Heart right ventricle (tissue), 16 donors: ENCODE results near the gene RBM4B. TPM values are rescaled to one million over a fixed set of nuclear protein-coding genes. Genes with fewer than 3 reads are reported as not detected.
"Not testable (repeated sequence)": the region's sequence is repeated elsewhere in the genome, so short reads cannot be mapped to it uniquely, and the experiment has no call there.

ENCODE experiments used
- ATAC-seq, 8 donors: fragments of 200-7000 bp; cut with Tn5 transposase; one replicate each; pipeline ENCODE4 v1.9.1; 2020; ENCODE audit warnings: mild to moderate bottlenecking in 8 of 8, moderate library complexity in 8 of 8, moderate number of reproducible peaks in 1 of 8
- DNase-seq, 2 donors: peaks; one replicate each; pipeline ENCODE4 v3.0.0-alpha.2; 2020
- H3K27ac ChIP-seq, 10 donors: fragments of 200-600 bp; sonication (generic) in 2 of 10; one replicate each; pipeline versions ENCODE4 v1.5.0 to v1.8.0; 2020 to 2022; ENCODE audit warnings: mild to moderate bottlenecking in 3 of 10
- H3K27me3 ChIP-seq, 7 donors: fragments of 200-600 bp; one replicate each; pipeline ENCODE4 v1.8.0; 2021 to 2022; ENCODE audit warnings: mild to moderate bottlenecking in 2 of 7
- H3K36me3 ChIP-seq, 9 donors: fragments of 200-600 bp; sonication (generic) in 1 of 9; one replicate each; pipeline versions ENCODE4 v1.5.0 to v1.8.0; 2020 to 2022; ENCODE audit warnings: mild to moderate bottlenecking in 2 of 9
- H3K4me1 ChIP-seq, 9 donors: fragments of 200-600 bp; sonication (generic) in 1 of 9; one replicate each; pipeline versions ENCODE4 v1.5.0 to v1.8.0; 2020 to 2022; ENCODE audit warnings: mild to moderate bottlenecking in 4 of 9
- H3K4me3 ChIP-seq, 10 donors: fragments of 200-600 bp; sonication (generic) in 2 of 10; one replicate each; pipeline versions ENCODE4 v1.5.0 to v1.8.0; 2020 to 2022; ENCODE audit warnings: mild to moderate bottlenecking in 7 of 10, moderate library complexity in 2 of 10
- H3K9me3 ChIP-seq, 11 donors: fragments of 200-600 bp in 10 of 11; sonication (generic) in 2 of 11; one replicate each; pipeline versions ENCODE4 v1.5.0 to v1.8.0; 2013 to 2022; ENCODE audit warnings: mild to moderate bottlenecking in 2 of 11, control low read depth in 1 of 11, moderate library complexity in 1 of 11
- WGBS, 2 donors: extraction: QIAGEN DNeasy Blood & Tissue Kit; methylation state at CpG; one replicate each; pipeline ENCODE4 v1.1.7; 2013; ENCODE audit warnings: inconsistent platforms in 1 of 2; 5-methylcytosine and 5-hydroxymethylcytosine counted together
- intact Hi-C, 10 donors: fragments of 100-400 bp; cut with DNase I; formaldehyde crosslinking; loops; one replicate each; pipeline versions ENCODE4 v1.11.1 to v1.14.2; 2022
- polyA plus RNA-seq, 2 donors: library from polyadenylated mRNA; stranded (reverse); fragments of 200-250 nt; gene quantifications; one replicate each; pipeline ENCODE4 v1.2.3, GENCODE V29; 2013
- total RNA-seq, 10 donors: library from RNA; stranded (reverse); fragmentation: NEBNext Ultra II Directional in 3 of 10; extraction: Animal tissue kit (Norgen Biotek cat#: 25700) in 3 of 10; gene quantifications; one replicate each; pipeline versions ENCODE4 v1.2.1 to v1.2.4, GENCODE V29; 2021 to 2023
- TF ChIP-seq, protein P1 (sequence below), 9 donors: fragments of 200-600 bp; sonication (generic) in 2 of 9; IDR thresholded peaks; one replicate each; pipeline versions ENCODE4 v1.5.0 to v1.8.0; 2021 to 2022; ENCODE audit warnings: antibody characterized with exemption in 9 of 9, mild to moderate bottlenecking in 5 of 9, moderate library complexity in 1 of 9
- donor health status: Arrhythmogenic right ventricular cardiomyopathy.
- donor health status: ischemic (EF 13 %, LVEDD 7.1; RV severe dilation, severe dysfunction).
- donor health status: healthy with polysubstance abuse.
- donor health status: DM: no; HTN: yes; CAD: no.
- donor health status: DM: no; HTN: no; CAD: no.
- donor health status: ischemic (EF 25% LVEDD 6.9; RV normal size, moderate dysfunction).
- donor health status: ischemic (EF 25% LVEDD 5.7; RV mildly dilated, moderate dysfunction).
- donor health status: healthy.
- donor health status: DM: yes; HTN: yes; CAD: no.
- donor health status: Ischemic cardiomyopathy.
- donor health status: ischemic (EF 35%, LVEDD 5.7; RV mildly dilated, moderate dysfunction).
- donor health status: nonischemic (EF 11% LVEDD 7.7; RV severe dilation, severe dysfunction).
- donor health status: DM: yes; HTN: yes; CAD: no.
- donor health status: PGD.
- donor health status: ischemic (EF 29% LVEDD 5.4; RV normal size, mild dysfunction).
- donor health status: nonischemic (EF 23%, LVEDD 6.1; RV moderate dilation, normal function).

The RBM4B gene
- total and polyA plus RNA-seq, 12 donors: 5.7 to 12.6 (median 9.0) TPM

DNA sequence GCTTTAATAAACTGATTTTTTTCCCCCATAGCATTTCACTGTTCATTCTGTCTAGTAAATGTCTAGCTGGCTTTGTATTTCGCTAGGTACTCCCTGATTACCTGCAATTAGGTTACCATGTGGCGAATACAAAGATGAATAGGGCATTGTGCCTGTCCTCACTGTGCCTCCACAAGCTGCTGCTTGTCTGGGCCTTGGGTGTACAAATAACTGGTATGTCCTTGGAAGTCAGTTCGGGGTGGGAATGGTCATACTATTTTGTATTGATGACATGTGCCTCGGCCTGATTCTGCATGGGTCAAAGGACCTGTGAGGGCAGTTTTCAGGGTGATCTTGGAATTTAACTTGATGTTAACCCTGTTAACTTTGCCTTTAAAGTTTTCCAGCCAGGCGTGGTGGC lies 27.8 kb downstream of the RBM4B start:
- TF ChIP-seq, protein P1, sequence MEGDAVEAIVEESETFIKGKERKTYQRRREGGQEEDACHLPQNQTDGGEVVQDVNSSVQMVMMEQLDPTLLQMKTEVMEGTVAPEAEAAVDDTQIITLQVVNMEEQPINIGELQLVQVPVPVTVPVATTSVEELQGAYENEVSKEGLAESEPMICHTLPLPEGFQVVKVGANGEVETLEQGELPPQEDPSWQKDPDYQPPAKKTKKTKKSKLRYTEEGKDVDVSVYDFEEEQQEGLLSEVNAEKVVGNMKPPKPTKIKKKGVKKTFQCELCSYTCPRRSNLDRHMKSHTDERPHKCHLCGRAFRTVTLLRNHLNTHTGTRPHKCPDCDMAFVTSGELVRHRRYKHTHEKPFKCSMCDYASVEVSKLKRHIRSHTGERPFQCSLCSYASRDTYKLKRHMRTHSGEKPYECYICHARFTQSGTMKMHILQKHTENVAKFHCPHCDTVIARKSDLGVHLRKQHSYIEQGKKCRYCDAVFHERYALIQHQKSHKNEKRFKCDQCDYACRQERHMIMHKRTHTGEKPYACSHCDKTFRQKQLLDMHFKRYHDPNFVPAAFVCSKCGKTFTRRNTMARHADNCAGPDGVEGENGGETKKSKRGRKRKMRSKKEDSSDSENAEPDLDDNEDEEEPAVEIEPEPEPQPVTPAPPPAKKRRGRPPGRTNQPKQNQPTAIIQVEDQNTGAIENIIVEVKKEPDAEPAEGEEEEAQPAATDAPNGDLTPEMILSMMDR (IDR thresholded peaks at IDR 0.05): no peak
- 96% methylated on average over 5 of the region's 5 CpGs for WGBS, 2 donors
- intact Hi-C loops: no loop called here
- peaks cover 6 to 32% (median 21%) of the 10 kb centered on the region in 9 donors for H3K4me1 ChIP-seq
- H3K9me3 ChIP-seq: no peaks in the 10 kb centered on the region
- H3K27ac ChIP-seq: no peak overlapping the region
- peaks cover 0 to 100% (median 19%) of the 10 kb centered on the region in 9 donors for H3K36me3 ChIP-seq
- no peaks in the 10 kb centered on the region for H3K27me3 ChIP-seq
- no peak overlapping the region for H3K4me3 ChIP-seq
- ATAC-seq (no peak), DNase-seq (no peak)

- intact Hi-C loops: no loop called here
- TF ChIP-seq, protein P1 (IDR thresholded peaks at IDR 0.05): no peak
- no peaks in the 10 kb centered on the region for H3K9me3 ChIP-seq
- DNase-seq: no peak
- peaks cover 0 to 100% (median 32%) of the 10 kb centered on the region in 9 donors for H3K36me3 ChIP-seq
- H3K27ac ChIP-seq: no peak overlapping the region
- no peak overlapping the region for H3K4me3 ChIP-seq
- WGBS, 2 donors: 70 to 77% methylated on average over 4 of the region's 4 CpGs
- no peak for ATAC-seq
- H3K4me1 ChIP-seq: peaks cover 19 to 63% (median 52%) of the 10 kb centered on the region in 9 donors
- no peaks in the 10 kb centered on the region for H3K27me3 ChIP-seq
Observed at GRCh38 chr11:66646828-66647227, 30.9 kb downstream of the RBM4B start.

GRCh38 chr11:66643745-66644437 lies 33.8 kb downstream of the RBM4B start:
- intact Hi-C loops: loop anchor here in 2 of 10 donors (5.0 kb wide), 1 partner anchor 33 kb away; the partner anchor contains the start of gene RBM4B (in 2 of the 2)
- H3K27ac ChIP-seq: no peak overlapping the region
- no peaks in the 10 kb centered on the region for H3K27me3 ChIP-seq
- peaks cover 0 to 92% (median 43%) of the 10 kb centered on the region in 9 donors for H3K36me3 ChIP-seq
- peaks cover 30 to 89% (median 78%) of the 10 kb centered on the region in 9 donors for H3K4me1 ChIP-seq
- TF ChIP-seq, protein P1 (IDR thresholded peaks at IDR 0.05): no peak
- peak overlapping the region in 2 of 10 donors; percentile 2 to 4 for H3K4me3 ChIP-seq
- DNase-seq: no peak
- ATAC-seq: peak in 1 of 8 donors; percentile 23
- 88 to 89% methylated on average over 24 of the region's 24 CpGs for WGBS, 2 donors
- no peaks in the 10 kb centered on the region for H3K9me3 ChIP-seq

- DNase-seq (no peak), ATAC-seq (no peak)
- WGBS, 2 donors: 13 to 18% methylated on average over 3 of the region's 3 CpGs
- Histone ChIP-seq H3K4me3 (peak overlapping the region in 8 of 10 donors; percentile 18 to 93 (median 75)), H3K9me3 (no peaks in the 10 kb centered on the region), H3K27me3 (no peaks in the 10 kb centered on the region), H3K27ac (peak overlapping the region in 1 of 10 donors; percentile 19), H3K4me1 (peaks cover 30 to 88% (median 85%) of the 10 kb centered on the region in 9 donors), H3K36me3 (peaks cover 0 to 72% (median 43%) of the 10 kb centered on the region in 9 donors)
- intact Hi-C loops: loop anchor here in 2 of 10 donors (5.0 kb wide), 1 partner anchor 35 kb away; the partner anchor contains the start of gene RBM4B (in 2 of the 2)
- TF ChIP-seq, protein P1 (IDR thresholded peaks at IDR 0.05): no peak
Observed at GRCh38 chr11:66641834-66642233, 35.9 kb downstream of the RBM4B start.

DNA sequence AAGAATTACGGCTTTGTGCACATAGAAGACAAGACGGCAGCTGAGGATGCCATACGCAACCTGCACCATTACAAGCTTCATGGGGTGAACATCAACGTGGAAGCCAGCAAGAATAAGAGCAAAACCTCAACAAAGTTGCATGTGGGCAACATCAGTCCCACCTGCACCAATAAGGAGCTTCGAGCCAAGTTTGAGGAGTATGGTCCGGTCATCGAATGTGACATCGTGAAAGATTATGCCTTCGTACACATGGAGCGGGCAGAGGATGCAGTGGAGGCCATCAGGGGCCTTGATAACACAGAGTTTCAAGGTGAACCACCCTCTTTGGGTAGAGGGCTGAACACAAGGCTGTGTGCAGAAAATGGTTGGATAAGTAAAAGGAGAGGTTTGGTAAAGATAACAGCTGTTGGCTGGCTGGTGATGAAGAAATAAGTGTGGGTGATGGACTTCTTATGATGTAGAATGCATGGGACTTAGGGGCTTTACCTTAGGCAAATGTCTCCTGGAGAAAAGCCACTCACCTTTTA lies 37.8 kb downstream of the RBM4B start:
- DNase-seq: not testable (repeated sequence)

More for the DNA sequence above, 37.8 kb downstream of the RBM4B start:
- not testable (repeated sequence) for H3K27me3 ChIP-seq, H3K9me3 ChIP-seq, ATAC-seq
- peak overlapping the region in 9 of 10 donors; percentile 53 to 93 (median 76) for H3K4me3 ChIP-seq
- peaks cover 24 to 83% (median 67%) of the 10 kb centered on the region in 9 donors for H3K4me1 ChIP-seq
- WGBS, 2 donors: 56 to 65% methylated on average over 8 of the region's 10 CpGs
- H3K27ac ChIP-seq: peak overlapping the region in 2 of 10 donors; percentile 19 to 94
- intact Hi-C loops: loop anchor here in 7 of 10 donors (2.0 to 5.0 kb wide), 3 partner anchors 23 to 47 kb away; partner anchors contain the start of genes RBM4B (in 4 of the 7), CCDC87 (in 2 of the 7), CCS (in 2 of the 7) and RBM14 (in 2 of the 7)
- peaks cover 0 to 58% (median 29%) of the 10 kb centered on the region in 9 donors for H3K36me3 ChIP-seq
